Astrocyte (in vitro differentiated cells and primary cell): Measurements from ENCODE around the gene EPB41.

Source experiments
- EZH2 ChIP-seq: IDR thresholded peaks from 2 replicates; pipeline ENCODE4 v1.6.1; 2012; ENCODE audit warnings: mild to moderate bottlenecking, low read length, inconsistent platforms; ENCODE audit not compliant: insufficient read depth
- TF ChIP-seq, protein P1 (sequence below): IDR thresholded peaks from 2 replicates; pipeline ENCODE4 v1.5.1; 2011; ENCODE audit warnings: low read depth, mild to moderate bottlenecking, inconsistent platforms, low read length, moderate library complexity; ENCODE audit not compliant: insufficient read depth

DNA sequence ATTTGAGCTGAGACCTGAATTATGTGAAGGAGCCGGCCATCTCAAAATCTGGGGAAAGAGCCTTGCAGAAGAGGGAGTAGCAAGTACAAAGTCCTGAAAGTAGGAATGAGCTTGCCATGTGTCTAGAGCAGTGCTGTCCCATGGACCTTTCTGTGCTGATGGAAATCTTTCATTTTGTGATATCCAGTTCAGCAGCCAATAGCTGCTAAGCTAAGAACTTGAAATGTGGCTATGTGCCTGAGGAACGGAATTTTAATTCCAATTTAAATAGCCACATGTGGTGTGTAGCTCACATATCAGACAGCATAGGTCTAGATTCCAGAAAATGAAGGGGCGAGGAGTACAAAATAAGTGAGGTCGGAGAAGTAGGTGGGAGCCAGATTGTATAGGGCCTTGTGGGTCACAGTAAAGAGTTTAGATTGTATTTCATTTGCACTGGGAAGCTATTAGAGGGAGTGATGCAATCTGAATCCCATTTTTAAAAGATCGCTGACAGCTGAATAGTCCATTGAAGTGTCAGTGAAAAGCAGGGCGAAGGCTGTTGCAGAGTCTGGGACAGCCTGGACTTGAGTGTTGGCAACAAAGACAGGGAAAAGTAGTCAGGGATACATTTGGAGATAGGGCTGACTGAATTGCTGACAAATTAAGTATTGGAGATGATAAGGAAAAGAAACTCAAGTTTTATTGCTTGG is 129.1 kb downstream of the EPB41 start:
- TF ChIP-seq, protein P1, sequence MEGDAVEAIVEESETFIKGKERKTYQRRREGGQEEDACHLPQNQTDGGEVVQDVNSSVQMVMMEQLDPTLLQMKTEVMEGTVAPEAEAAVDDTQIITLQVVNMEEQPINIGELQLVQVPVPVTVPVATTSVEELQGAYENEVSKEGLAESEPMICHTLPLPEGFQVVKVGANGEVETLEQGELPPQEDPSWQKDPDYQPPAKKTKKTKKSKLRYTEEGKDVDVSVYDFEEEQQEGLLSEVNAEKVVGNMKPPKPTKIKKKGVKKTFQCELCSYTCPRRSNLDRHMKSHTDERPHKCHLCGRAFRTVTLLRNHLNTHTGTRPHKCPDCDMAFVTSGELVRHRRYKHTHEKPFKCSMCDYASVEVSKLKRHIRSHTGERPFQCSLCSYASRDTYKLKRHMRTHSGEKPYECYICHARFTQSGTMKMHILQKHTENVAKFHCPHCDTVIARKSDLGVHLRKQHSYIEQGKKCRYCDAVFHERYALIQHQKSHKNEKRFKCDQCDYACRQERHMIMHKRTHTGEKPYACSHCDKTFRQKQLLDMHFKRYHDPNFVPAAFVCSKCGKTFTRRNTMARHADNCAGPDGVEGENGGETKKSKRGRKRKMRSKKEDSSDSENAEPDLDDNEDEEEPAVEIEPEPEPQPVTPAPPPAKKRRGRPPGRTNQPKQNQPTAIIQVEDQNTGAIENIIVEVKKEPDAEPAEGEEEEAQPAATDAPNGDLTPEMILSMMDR, result no peak
- TF ChIP-seq EZH2, result no peak
